GM19395 (cell line): ENCODE results near the gene BACE2.
"Not testable (repeated sequence)": the region's sequence is repeated elsewhere in the genome, so short reads cannot be mapped to it uniquely, and the experiment has no call there.

Experiments
- ATAC-seq: cut with Tn5 transposase; IDR thresholded peaks from one replicate; pipeline ENCODE4 v1.9.1; 2021; ENCODE audit warnings: mild to moderate bottlenecking, moderate library complexity; ENCODE audit not compliant: unreplicated experiment

The BACE2 gene

DNA sequence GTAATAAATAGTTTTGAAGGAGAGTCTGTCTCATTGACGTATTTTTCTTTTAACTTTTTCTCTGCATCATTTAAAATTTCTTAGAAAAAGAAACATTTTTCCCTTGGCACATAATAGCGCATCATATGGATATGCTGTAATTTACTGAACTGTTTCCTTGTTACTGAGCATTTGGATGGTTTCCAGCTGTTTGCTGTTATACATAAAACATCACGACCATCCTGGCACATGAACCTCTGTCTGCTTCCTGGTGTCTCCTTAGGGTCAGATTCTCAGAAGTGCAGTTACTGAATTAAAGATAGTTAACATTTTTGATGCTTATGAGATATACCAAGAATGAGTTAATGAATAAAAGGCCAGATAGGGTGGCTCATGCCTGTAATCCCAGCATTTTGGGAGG is 67.2 kb downstream of the BACE2 start:
- ATAC-seq: no peak

DNA sequence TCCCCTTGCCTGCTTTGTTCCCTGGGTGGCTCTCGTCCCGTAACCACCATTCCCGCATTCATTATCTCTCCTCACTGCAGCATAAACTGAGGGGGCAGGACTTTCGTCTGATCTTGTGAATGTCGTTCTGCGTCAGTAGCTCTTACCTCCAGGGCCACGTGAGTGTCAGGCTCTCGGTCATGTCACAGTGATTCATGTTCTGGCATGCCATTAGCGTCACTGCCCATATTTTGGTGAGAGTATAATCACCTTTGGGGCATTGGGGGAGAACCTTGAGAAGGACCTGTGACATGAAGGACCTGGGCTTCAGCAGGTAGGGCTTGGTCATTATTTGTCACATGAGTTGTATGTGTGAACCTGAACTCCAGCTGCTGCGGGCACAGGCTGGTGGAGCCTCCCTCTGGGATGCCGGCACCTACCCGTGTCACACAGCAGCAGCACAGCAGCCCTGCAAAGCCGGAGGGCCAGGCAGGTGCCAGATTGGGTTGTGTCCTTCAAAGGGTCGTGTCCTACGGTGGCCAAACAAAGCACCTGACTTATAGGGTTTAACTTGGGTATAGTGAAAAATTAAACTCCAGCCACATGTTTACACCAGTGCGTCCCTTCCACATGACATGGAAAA is 68.5 kb downstream of the BACE2 start:
- ATAC-seq: no peak

DNA sequence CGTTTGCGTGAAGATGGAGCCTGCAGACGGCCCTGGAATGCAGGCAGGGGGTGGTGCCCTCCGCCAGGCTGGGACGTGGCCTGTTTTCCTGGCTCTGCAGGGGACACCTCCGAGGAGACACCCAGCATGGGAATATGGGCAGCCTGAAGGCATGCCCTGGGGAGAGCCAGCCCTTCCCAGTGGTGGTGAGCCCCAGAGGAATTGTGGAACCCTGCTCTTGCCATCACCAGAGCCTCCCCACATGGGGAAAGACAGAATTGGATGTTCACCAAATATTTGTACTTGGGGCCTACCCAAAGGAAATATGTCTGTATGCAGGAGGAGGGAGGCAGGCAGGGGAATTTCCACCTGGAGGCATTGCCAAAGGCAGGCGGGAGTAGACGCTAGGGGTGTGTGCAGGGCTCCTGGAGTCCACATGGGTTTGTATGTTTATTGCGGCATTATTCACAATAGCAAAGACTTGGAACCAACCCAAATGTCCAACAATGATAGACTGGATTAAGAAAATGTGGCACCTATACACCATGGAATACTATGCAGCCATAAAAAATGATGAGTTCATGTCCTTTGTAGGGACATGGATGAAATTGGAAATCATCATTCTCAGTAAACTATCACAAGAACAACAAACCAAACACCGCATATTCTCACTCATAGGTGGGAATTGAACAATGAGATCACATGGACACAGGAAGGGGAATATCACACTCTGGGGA is 70.3 kb downstream of the BACE2 start:
- not testable (repeated sequence) for ATAC-seq

DNA sequence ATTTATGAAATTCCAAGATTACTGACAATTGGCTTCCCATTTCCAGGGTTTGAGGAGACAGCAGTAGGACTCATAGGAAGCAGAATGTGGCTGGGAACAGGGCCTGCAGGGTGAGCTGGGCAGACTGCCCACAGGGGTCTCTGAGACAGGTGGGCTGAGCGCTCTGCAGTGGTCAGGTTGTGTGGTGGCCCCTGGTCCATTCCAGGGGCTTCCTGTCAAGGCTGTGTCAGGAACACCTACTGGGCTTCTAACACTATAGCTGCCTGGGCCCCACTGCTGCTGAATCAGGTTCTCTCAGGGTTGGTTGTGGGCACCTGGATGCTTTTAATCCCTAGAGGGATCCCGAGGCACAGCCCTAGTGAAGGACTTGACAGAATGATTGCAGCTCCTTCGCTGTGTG is 72.1 kb downstream of the BACE2 start:
- no peak for ATAC-seq

DNA sequence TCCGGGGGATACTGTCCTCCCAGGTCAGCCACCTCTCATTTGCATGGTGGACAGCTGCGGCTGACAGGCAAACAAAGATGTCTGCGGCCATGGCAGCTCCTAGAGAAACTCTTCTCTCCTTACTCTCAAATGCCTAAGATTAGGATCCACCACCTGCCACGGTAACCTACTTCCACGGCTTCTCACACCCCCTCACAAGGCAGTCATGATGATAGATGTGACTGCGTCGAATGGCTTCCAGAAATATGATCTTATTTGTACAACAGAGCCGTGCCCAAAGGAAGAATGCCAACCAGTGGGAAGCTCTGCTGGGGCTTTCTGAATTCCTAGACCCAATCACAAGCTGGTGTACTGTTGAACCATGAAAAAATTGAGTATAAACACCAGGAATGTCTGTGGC is 73.4 kb downstream of the BACE2 start:
- no peak for ATAC-seq

- no peak for ATAC-seq
Observed at GRCh38 chr21:41242238-41242829, 74.4 kb downstream of the BACE2 start.

DNA sequence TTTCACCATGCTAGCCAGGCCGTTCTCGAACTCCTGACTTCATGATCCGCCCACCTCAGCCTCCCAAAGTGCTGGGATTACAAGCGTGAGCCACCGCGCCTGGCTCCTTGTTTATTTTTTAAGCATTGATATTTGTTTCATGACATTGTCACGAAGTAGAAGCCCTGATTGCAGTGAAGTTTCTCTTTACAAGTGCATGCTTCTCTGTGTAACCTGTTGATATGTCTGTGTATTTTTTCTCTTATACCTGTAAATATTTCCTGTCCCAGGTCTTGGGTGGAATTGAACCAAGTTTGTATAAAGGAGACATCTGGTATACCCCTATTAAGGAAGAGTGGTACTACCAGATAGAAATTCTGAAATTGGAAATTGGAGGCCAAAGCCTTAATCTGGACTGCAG is 75.1 kb downstream of the BACE2 start:
- no peak for ATAC-seq

- not testable (repeated sequence) for ATAC-seq
Observed at GRCh38 chr21:41244266-41244880, 76.4 kb downstream of the BACE2 start.

DNA sequence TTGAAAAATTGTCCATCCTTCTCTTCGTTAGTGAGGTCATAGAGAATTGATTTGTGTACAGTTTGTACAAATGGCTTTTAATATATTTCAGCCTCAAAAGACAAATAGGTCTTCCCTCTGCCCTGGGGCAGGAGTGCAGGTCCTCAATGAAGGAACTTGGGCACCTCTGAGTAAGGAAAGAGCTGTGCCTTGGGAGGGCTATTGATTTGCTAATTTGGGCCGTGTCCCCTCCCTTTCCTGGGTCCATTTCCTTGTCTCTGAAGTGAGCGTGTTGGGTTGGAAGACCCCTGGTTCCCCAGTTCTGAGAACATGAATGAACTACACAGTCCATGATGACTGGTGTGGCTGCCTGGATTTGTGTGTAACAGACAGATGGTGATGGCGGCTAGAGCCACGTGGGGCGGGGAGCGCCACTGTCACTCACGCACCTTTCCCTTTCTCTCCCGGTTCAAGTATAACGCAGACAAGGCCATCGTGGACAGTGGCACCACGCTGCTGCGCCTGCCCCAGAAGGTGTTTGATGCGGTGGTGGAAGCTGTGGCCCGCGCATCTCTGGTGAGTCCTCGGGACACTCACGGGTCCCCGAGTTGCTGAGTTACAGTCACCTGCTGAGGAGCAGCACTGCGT is 77.7 kb downstream of the BACE2 start:
- ATAC-seq: no peak

DNA sequence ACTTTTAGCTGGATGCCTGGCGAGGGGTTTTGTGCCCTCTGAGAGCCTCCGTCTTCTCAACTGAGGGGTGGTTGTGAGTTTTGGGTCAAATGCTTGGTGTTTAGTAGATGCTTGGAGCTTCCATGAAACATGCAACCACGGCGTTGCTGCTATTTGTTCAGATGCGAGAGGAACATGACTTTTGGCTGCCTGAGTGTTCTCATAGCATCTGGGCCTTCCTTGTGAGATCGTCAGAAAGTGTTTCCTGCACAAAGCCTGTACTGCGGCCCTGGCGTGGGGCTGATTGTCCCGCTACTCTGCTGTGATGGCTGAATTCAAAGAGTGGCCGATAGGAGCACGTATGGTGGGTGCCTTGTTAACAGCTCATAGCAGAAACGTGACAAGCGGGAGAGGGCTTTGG is 78.8 kb downstream of the BACE2 start:
- ATAC-seq: no peak

GRCh38 chr21:41247561-41248545 is 79.9 kb downstream of the BACE2 start:
- no peak for ATAC-seq

DNA sequence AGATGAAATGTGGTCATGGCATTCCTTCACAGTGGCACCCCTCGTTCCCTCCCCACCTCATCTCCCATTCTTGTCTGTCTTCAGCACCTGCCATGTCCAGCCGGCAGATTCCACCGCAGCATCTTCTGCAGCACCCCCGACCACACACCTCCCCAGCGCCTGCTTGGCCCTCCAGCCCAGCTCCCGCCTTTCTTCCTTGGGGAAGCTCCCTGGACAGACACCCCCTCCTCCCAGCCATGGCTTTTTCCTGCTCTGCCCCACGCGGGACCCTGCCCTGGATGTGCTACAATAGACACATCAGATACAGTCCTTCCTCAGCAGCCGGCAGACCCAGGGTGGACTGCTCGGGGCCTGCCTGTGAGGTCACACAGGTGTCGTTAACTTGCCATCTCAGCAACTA is 81.5 kb downstream of the BACE2 start:
- ATAC-seq: no peak

- no peak for ATAC-seq
Observed at GRCh38 chr21:41250519-41250918, 82.6 kb downstream of the BACE2 start.

- no peak for ATAC-seq
Observed at GRCh38 chr21:41251961-41252642, 84.1 kb downstream of the BACE2 start.

DNA sequence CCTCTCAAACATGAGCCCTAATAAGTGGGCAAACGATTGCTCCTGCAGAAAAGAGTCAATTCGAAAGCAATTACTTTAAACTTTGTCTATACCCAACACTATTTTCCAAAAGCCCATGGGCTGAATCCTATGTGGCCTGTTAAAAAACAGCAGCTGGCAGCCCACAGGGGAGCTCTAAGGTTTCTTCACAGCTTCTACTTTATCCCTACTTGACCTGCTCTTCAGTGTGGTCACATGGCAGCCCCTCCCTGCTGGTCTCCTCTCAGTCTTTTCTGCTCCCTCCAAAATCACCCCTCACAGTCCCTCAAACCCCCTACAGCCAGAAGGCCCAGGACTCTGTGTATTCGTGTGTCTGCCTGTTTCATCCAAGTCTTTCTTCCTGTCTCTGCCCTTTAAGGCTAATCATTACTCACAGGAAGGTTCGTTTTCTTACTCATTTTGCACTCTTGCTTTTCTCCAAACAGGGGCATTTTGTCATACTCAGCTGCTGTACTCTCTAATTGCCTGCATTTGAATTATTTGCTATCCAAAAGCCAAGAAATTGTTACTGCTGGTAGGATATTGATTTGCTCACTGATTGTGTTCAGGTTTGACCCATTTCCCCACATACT is 86.2 kb downstream of the BACE2 start:
- no peak for ATAC-seq

GRCh38 chr21:41255190-41255589 is 87.2 kb downstream of the BACE2 start:
- no peak for ATAC-seq

DNA sequence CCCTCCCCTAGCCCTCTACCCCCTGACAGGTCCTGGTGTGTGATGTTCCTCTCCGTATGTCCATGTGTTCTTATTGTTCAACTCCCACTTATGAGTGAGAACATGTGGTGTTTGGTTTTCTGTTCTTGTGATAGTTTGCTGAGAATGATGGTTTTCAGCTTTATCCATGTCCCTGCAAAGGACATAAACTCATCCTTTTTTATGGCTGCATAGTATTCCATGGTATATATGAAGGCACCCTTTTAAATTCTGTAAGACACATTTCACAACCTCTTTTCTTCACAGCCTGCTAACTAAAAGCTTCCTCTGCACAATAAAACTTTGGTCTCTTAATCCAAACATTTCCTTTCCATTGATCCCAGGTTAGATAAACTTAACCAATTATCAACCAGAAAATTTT is 88.3 kb downstream of the BACE2 start:
- not testable (repeated sequence) for ATAC-seq

- ATAC-seq: no peak
Observed at GRCh38 chr21:41256771-41257702, 89.1 kb downstream of the BACE2 start.
